Measurements from ENCODE around the gene PAM16.

The PAM16 gene

DNA sequence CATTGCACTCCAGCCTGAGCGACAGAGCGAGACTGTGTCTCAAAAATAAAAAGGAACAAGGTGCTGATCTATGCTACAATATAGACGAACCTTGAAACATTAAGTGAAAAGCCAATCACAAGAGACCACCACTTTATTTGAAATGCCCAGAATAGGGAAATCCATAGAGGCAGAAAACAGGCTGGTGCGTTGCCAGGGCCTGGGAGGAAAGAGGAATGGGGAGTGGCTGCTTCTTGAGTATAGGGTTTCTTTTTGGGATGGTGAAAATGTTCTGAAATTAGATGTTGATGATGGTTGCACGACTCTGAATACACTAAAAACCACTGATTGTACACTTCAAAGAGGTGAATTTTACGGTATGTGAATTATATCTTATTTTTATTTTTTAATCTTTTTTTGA is 55.5 kb downstream of the PAM16 start:
- DNase-seq = no peak

DNA sequence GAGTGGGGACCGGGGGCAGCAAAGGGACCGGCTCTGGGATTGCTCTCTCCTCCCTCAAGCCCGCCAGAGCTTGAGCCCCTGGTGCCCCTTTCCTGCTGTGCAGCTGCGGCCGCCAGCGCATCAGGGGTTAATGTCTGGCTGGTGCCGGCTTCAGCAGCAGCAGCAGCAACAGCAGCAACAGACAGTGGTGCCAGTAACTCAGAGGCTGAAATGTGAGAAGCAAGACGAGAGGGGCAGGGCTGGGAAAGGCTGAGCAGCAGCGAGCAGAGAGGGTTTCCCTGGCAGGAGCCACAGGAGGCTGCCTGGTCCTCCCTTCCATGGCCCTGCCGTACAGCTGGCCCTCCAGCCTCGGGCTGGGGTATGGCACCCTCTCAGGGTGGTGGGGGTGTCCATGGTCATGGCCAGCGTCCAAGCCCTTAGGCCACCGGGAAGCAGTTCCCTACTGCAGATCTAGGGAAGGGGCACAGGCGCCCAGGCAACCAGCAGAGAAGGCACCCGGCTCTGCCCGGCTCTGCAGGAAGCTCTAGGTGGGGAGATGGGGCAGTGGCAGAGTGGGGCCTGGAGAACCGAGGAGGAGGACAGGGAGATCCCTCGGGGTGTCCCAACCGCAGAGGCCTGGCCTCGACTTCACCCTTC is 57.2 kb downstream of the PAM16 start:
- peak; percentile 91 for DNase-seq

DNA sequence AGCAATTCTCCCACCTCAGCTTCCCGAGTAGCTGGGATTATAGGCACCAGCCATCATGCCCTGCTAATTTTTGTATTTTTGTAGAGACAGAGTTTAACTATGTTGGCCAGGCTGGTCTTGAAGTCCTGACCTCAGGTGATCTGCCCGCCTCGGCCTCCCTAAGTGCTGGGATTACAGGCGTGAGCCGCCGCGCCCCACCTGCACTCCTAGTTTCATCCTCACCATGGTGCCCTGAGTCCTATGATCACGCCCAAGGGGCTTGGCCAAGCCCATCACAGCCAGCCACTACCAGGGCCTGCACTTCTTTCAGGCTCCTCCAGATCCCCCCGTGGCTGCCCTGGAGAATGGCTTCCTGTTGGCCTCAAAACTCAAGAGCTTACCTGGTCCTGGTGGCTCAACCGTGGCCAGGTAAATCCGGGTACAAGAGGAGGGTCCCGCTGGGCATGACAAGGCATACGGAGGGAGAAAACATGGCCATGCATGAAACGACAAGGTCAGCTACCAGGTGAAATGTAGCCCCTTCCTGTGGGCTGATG is 57.9 kb downstream of the PAM16 start:
- no peak for DNase-seq

DNA sequence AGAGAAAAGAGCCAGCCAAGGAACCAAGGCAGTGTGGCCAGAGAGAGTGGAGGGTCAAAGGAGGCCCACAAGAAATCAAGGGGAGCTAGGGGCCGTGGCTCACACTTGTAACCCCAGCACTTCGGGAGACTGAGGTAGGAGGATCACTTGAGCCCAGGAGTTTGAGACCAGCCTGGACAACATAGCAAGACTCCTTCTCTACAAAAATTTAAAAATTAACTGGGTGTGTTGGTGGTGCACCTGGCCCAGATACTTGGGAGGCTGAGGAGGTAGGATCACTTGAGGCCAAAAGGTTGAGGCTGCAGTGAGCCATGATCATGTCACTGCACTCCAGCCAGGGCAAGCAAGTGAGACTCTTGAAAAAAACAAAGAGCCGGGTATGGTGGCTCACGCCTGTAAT is 59.4 kb downstream of the PAM16 start:
- DNase-seq = no peak

Measured in right hindlimb (tissue), 1 donor.